PC-3 (cell line): ENCODE measurements around the gene LUC7L3.

ENCODE experiments used
- CTCF ChIP-seq: fragments of 300-600 bp; sonication (generic); conservative IDR thresholded peaks from 2 replicates; pipeline ENCODE4 v1.5.1; 2017; ENCODE audit warnings: antibody characterized with exemption, low read depth, mild to moderate bottlenecking, low read length
- EZH2 ChIP-seq: fragments of 300-600 bp; sonication (generic); IDR thresholded peaks from one replicate; pipeline ENCODE4 v1.6.1; 2017; ENCODE audit warnings: antibody characterized with exemption, mild to moderate bottlenecking, low read length; ENCODE audit not compliant: unreplicated experiment
- EZH2phosphoT487 ChIP-seq: fragments of 300-600 bp; sonication (generic); IDR thresholded peaks from 2 replicates; pipeline ENCODE4 v1.6.1; 2018; ENCODE audit warnings: mild to moderate bottlenecking, antibody characterized with exemption, low read length, borderline replicate concordance

GRCh38 chr17:50765454-50766221, 46.2 kb downstream of the LUC7L3 start:
- no peak for TF ChIP-seq EZH2
- no peak for TF ChIP-seq CTCF
- no peak for TF ChIP-seq EZH2phosphoT487
